GM21360 (cell line): ENCODE results near the gene RHBDL1.

ENCODE experiments used
- ATAC-seq: cut with Tn5 transposase; IDR thresholded peaks from one replicate; pipeline ENCODE4 v1.9.1; 2021; ENCODE audit warnings: mild to moderate bottlenecking, moderate library complexity; ENCODE audit not compliant: unreplicated experiment

Gene RHBDL1

GRCh38 chr16:652454-653305, 22.8 kb upstream of the RHBDL1 start:
- no peak for ATAC-seq

- ATAC-seq: no peak
These were observed 21.4 kb upstream of the RHBDL1 start for GRCh38 chr16:654034-654433.

GRCh38 chr16:657487-657886, 18.0 kb upstream of the RHBDL1 start:
- no peak for ATAC-seq

- no peak for ATAC-seq
These were observed 16.5 kb upstream of the RHBDL1 start for GRCh38 chr16:658679-659571.

GRCh38 chr16:659618-660017, 15.9 kb upstream of the RHBDL1 start:
- no peak for ATAC-seq

- ATAC-seq: no peak
These were observed 15.4 kb upstream of the RHBDL1 start for GRCh38 chr16:660132-660458.

GRCh38 chr16:660459-661183, 14.8 kb upstream of the RHBDL1 start:
- peak; percentile 50 for ATAC-seq

GRCh38 chr16:661184-661821, 14.2 kb upstream of the RHBDL1 start:
- no peak for ATAC-seq

- no peak for ATAC-seq
These were observed 13.4 kb upstream of the RHBDL1 start for GRCh38 chr16:662095-662494.

GRCh38 chr16:662597-662996, 12.9 kb upstream of the RHBDL1 start:
- ATAC-seq: no peak

GRCh38 chr16:666572-666971, 8.9 kb upstream of the RHBDL1 start:
- no peak for ATAC-seq

- ATAC-seq: no peak
These were observed 8.2 kb upstream of the RHBDL1 start for GRCh38 chr16:667113-667779.

- peak; percentile 84 for ATAC-seq
These were observed 7.5 kb upstream of the RHBDL1 start, which contains the start of gene RHOT2 for GRCh38 chr16:667780-668518. TSS of gene RHOT2 (plus strand) at chr16:668132. CDS start at chr16:668200, 68 bp downstream.

- ATAC-seq: no peak
These were observed 6.8 kb upstream of the RHBDL1 start for GRCh38 chr16:668519-669171.

- ATAC-seq: no peak
These were observed 5.8 kb upstream of the RHBDL1 start for GRCh38 chr16:669666-670065.

GRCh38 chr16:670485-671352, 4.8 kb upstream of the RHBDL1 start:
- no peak for ATAC-seq

GRCh38 chr16:671353-672131, 3.9 kb upstream of the RHBDL1 start:
- ATAC-seq: no peak
